A549 (cell line): Measurements from ENCODE around the gene TSHZ3. TPM values are rescaled to one million over a fixed set of nuclear protein-coding genes. Genes with fewer than 3 reads are reported as not detected.

Experiments
- ATAC-seq, 2 experiments: fragments of 200-7000 bp in 1 of 2; fragments of >200 bp in 1 of 2; cut with Nextera tagmentation in 1 of 2; cut with Tn5 transposase in 1 of 2; 3 replicates each; pipeline versions ENCODE4 v1.8.0 to v1.9.1; 2018 to 2020; ENCODE audit warnings: mild to moderate bottlenecking in 1 of 2, moderate library complexity in 1 of 2
- CTCF ChIA-PET: fragments of 300-600 bp; sonication (Branson Sonifier 250); formaldehyde crosslinking; extraction: SDS; loops from one replicate; lab custom pipeline; 2021; ENCODE audit warnings: antibody characterized with exemption, inconsistent platforms; lab: Yijun Ruan, JAX
- POLR2A ChIA-PET: fragments of 350-600 bp; formaldehyde crosslinking; extraction: SDS; loops from one replicate; lab custom pipeline; 2021; ENCODE audit warnings: antibody characterized with exemption, inconsistent platforms; lab: Yijun Ruan, JAX
- DNase-seq, 2 experiments: peaks; one replicate each; pipeline versions ENCODE4 v3.0.0 to v3.0.0-alpha.2; 2011 to 2016; ENCODE audit warnings: low read depth in 1 of 2, low spot score in 1 of 2
- FAIRE-seq: peaks from 2 replicates; lab custom pipeline; 2011; peaks lifted over from hg19 to GRCh38; lab: Jason Lieb, UNC
- H3K27ac ChIP-seq, 2 experiments: fragments of >200 bp; sonication (Bioruptor Twin); formaldehyde crosslinking; 3 replicates each; pipeline ENCODE4 v1.5.1; 2016 to 2017
- H3K4me1 ChIP-seq: fragments of >200 bp; sonication (Bioruptor Twin); formaldehyde crosslinking; 3 replicates; pipeline ENCODE4 v1.6.1; 2016
- H3K4me2 ChIP-seq: fragments of >200 bp; sonication (Bioruptor Twin); formaldehyde crosslinking; 3 replicates; pipeline ENCODE4 v1.6.1; 2016
- H3K4me3 ChIP-seq: fragments of >200 bp; sonication (Bioruptor Twin); formaldehyde crosslinking; 3 replicates; pipeline ENCODE4 v1.5.1; 2016
- H3K9me3 ChIP-seq: fragments of >200 bp; sonication (Bioruptor Twin); formaldehyde crosslinking; 3 replicates; pipeline ENCODE4 v1.6.1; 2016
- ATOH8 ChIP-seq: fragments of 250-450 bp; sonication (Bioruptor Pico); IDR thresholded peaks from 2 replicates; pipeline ENCODE4 v1.5.0; 2020; ENCODE audit warnings: low read depth, mild to moderate bottlenecking, moderate library complexity
- BHLHE40 ChIP-seq: IDR thresholded peaks from 2 replicates; pipeline ENCODE4 v1.6.1; 2012; ENCODE audit warnings: low read depth, low read length, inconsistent platforms
- CEBPB ChIP-seq, 2 experiments: fragments of >200 bp in 1 of 2; sonication (Bioruptor Twin) in 1 of 2; formaldehyde crosslinking in 1 of 2; IDR thresholded peaks; 2 replicates each; pipeline ENCODE4 v1.6.1; 2012 to 2016
- FOSL2 ChIP-seq, 2 experiments: fragments of 450-650 bp in 1 of 2; fragments of >200 bp in 1 of 2; sonication (Bioruptor Twin) in 1 of 2; formaldehyde crosslinking; IDR thresholded peaks; 2 replicates each; pipeline versions ENCODE4 v1.5.0 to v1.6.1; 2016 to 2020; ENCODE audit warnings: mild to moderate bottlenecking in 1 of 2, moderate library complexity in 1 of 2
- FOXS1 ChIP-seq: fragments of 250-450 bp; sonication (Bioruptor Pico); IDR thresholded peaks from 2 replicates; pipeline ENCODE4 v1.5.0; 2020; ENCODE audit warnings: mild to moderate bottlenecking, moderate library complexity
- HES2 ChIP-seq: fragments of >200 bp; sonication (Bioruptor Twin); formaldehyde crosslinking; IDR thresholded peaks from 2 replicates; pipeline ENCODE4 v1.6.1; 2016
- HEYL ChIP-seq: fragments of 250-450 bp; sonication (Bioruptor Pico); IDR thresholded peaks from 2 replicates; pipeline ENCODE4 v1.8.0; 2021; ENCODE audit warnings: mild to moderate bottlenecking, moderate library complexity
- JUN ChIP-seq, 2 experiments: fragments of >200 bp; sonication (Bioruptor Twin); formaldehyde crosslinking; IDR thresholded peaks; 2 replicates in 1 of 2; 3 replicates in 1 of 2; pipeline ENCODE4 v1.6.1; 2016 to 2017
- MYC ChIP-seq: IDR thresholded peaks from 2 replicates; pipeline ENCODE4 v1.6.1; 2012; ENCODE audit warnings: mild to moderate bottlenecking, inconsistent platforms, low read length, improper control_type of control experiment, borderline replicate concordance
- NPAS2 ChIP-seq: fragments of 250-450 bp; sonication (Bioruptor Pico); IDR thresholded peaks from 2 replicates; pipeline ENCODE4 v1.8.0; 2022; ENCODE audit warnings: mild to moderate bottlenecking, moderate library complexity, borderline replicate concordance
- NR3C1 ChIP-seq: fragments of >200 bp; sonication (Bioruptor Twin); formaldehyde crosslinking; IDR thresholded peaks from 3 replicates; pipeline ENCODE4 v1.6.1; 2017
- POLR2AphosphoS2 ChIP-seq: conservative IDR thresholded peaks from 2 replicates; pipeline ENCODE4 v1.6.1; 2012; ENCODE audit warnings: low read length, improper control_type of control experiment, inconsistent platforms
- RAD21 ChIP-seq, 2 experiments: fragments of >200 bp in 1 of 2; sonication (Bioruptor Twin) in 1 of 2; formaldehyde crosslinking in 1 of 2; IDR thresholded peaks in 1 of 2; conservative IDR thresholded peaks in 1 of 2; 2 replicates in 1 of 2; 3 replicates in 1 of 2; pipeline ENCODE4 v1.6.1; 2012 to 2018; ENCODE audit warnings: inconsistent platforms in 1 of 2
- RARB ChIP-seq: fragments of 250-450 bp; sonication (Bioruptor Pico); IDR thresholded peaks from 2 replicates; pipeline ENCODE4 v1.8.0; 2021; ENCODE audit warnings: mild to moderate bottlenecking, moderate library complexity
- TP53 ChIP-seq: fragments of 250-450 bp; sonication (Bioruptor Pico); IDR thresholded peaks from 2 replicates; pipeline ENCODE4 v1.5.0; 2021; ENCODE audit warnings: mild to moderate bottlenecking, moderate library complexity
- ZFP36 ChIP-seq: fragments of 450-650 bp; IDR thresholded peaks from 2 replicates; pipeline ENCODE4 v1.6.1; 2014; ENCODE audit warnings: borderline replicate concordance; ENCODE audit not compliant: partially characterized antibody
- ZSCAN20 ChIP-seq: fragments of 250-450 bp; sonication (Bioruptor Pico); IDR thresholded peaks from 2 replicates; pipeline ENCODE4 v1.8.0; 2022; ENCODE audit warnings: mild to moderate bottlenecking, moderate library complexity
- WGBS: methylation state at CpG from one replicate; pipeline ENCODE4 v1.1.6; 2017; ENCODE audit errors: missing lambda C conversion rate; 5-methylcytosine and 5-hydroxymethylcytosine counted together
- polyA plus RNA-seq, 4 experiments: library from polyadenylated mRNA; depleted of rRNA in 3 of 4; stranded (reverse); fragments of >200 nt; fragmentation: RNase III in 1 of 4; extraction: RNeasy Plus Mini Kit Qiagen cat#74134 plus additional on column Dnase treatment in 1 of 4; gene quantifications; 2 replicates in 3 of 4; 3 replicates in 1 of 4; pipeline ENCODE4 v1.2.3, GENCODE V29; 2011 to 2017

The TSHZ3 gene
- polyA plus RNA-seq, 2 of the 4 experiments (the other 2 are of a cell fraction) = 0.92 to 2.0 TPM

- Histone ChIP-seq H3K4me3 (no peak overlapping the region), H3K4me2 (no peak overlapping the region)
- no peak for TF ChIP-seq FOXS1 (CRISPR knock-in tag)
- TF ChIP-seq RARB (CRISPR knock-in tag) = no peak
- TF ChIP-seq FOSL2 (IDR thresholded peaks at IDR 0.05) = no peak
- no peak for TF ChIP-seq FOSL2 (CRISPR knock-in tag; IDR thresholded peaks at IDR 0.05)
- no peak for TF ChIP-seq ATOH8 (CRISPR knock-in tag)
- no peak for TF ChIP-seq TP53
- no peak for TF ChIP-seq HEYL
- TF ChIP-seq NR3C1 = no peak
- TF ChIP-seq JUN (IDR thresholded peaks at IDR 0.05) = no peak
- TF ChIP-seq NPAS2 (CRISPR knock-in tag) = no peak
- no peak for TF ChIP-seq RAD21 (conservative IDR thresholded peaks at IDR 0.05 in 1 of 2, IDR thresholded peaks at IDR 0.05 in 1 of 2)
- TF ChIP-seq, all 56 proteins: peak for 0
- ATAC-seq (no peak), FAIRE-seq (peak; percentile 63), DNase-seq (no peak)
- WGBS = 30% methylated on average over 6 of the region's 6 CpGs
- Histone ChIP-seq H3K4me1 (no peaks in the 10 kb centered on the region), H3K27ac (no peak overlapping the region), H3K9me3 (peaks cover 2% of the 10 kb centered on the region; the same call in 1 of the 3 replicates)
- CTCF ChIA-PET = interaction anchor here (0.5 to 1.3 kb wide), 2 partner anchors 177 to 1342 kb away, joined by 3 to 4 read pairs; no protein-coding TSS in a partner anchor
- POLR2A ChIA-PET = no interaction called here
Measured at GRCh38 chr19:31231237-31231636, 118.0 kb downstream of the TSHZ3 start.

- CTCF ChIA-PET = no interaction called here
Measured at GRCh38 chr19:31226151-31226935, 122.9 kb downstream of the TSHZ3 start.

More at GRCh38 chr19:31226151-31226935, 122.9 kb downstream of the TSHZ3 start:
- peak; percentile 43 for FAIRE-seq
- POLR2A ChIA-PET = no interaction called here
- H3K4me3 ChIP-seq = no peak overlapping the region
- DNase-seq = no peak
- no peak overlapping the region for H3K27ac ChIP-seq
- TF ChIP-seq ZSCAN20 (no peak), POLR2AphosphoS2 (no peak), MYC (no peak), HES2 (no peak), CEBPB (IDR thresholded peaks at IDR 0.05) (no peak), ZFP36 (no peak), BHLHE40 (no peak)
- ATAC-seq = no peak
- H3K4me2 ChIP-seq = no peak overlapping the region
- H3K4me1 ChIP-seq = no peaks in the 10 kb centered on the region
- H3K9me3 ChIP-seq = peaks cover 3% of the 10 kb centered on the region; the same call in 1 of the 3 replicates
- WGBS = 26% methylated on average over 4 of the region's 4 CpGs
